K562 (cell line): ENCODE results near the gene TENT4A. TPM values are rescaled to one million over a fixed set of nuclear protein-coding genes. Genes with fewer than 3 reads are reported as not detected.
A peak's percentile ranks its signal among the peaks of the same experiment; 100 is the strongest.

Experiments used
- BCL6 ChIP-seq: fragments of 250-450 bp; sonication (Bioruptor Pico); IDR thresholded peaks from 2 replicates; pipeline ENCODE4 v1.4.0; 2020
- CBX2 ChIP-seq: fragments of 200-600 bp; sonication (generic); IDR thresholded peaks from one replicate; pipeline ENCODE4 v1.6.1; 2012; ENCODE audit warnings: mild to moderate bottlenecking, low read length, inconsistent platforms; ENCODE audit not compliant: insufficient read depth, poor library complexity, severe bottlenecking
- FUS ChIP-seq: fragments of 200-400 bp; formaldehyde crosslinking; optimal IDR thresholded peaks from 2 replicates; pipeline ENCODE3; 2017; ENCODE audit warnings: low read depth, low read length
- KAT7 ChIP-seq: sonication (generic); formaldehyde crosslinking; IDR thresholded peaks from 2 replicates; pipeline ENCODE4 v1.8.0; 2022; ENCODE audit warnings: missing genetic modification reagents, mild to moderate bottlenecking, borderline replicate concordance
- NCOA6 ChIP-seq: fragments of 450-650 bp; IDR thresholded peaks from 2 replicates; pipeline ENCODE4 v1.6.1; 2017; ENCODE audit warnings: mild to moderate bottlenecking
- PHF20 ChIP-seq: fragments of 450-650 bp; IDR thresholded peaks from 2 replicates; pipeline ENCODE4 v1.6.1; 2018; ENCODE audit not compliant: partially characterized antibody
- SETDB1 ChIP-seq: IDR thresholded peaks from one replicate; pipeline ENCODE4 v1.6.1; 2012; ENCODE audit warnings: low read length, control low read depth, inconsistent platforms
- TCFL5 ChIP-seq: fragments of 250-450 bp; sonication (Bioruptor Pico); conservative IDR thresholded peaks from 2 replicates; pipeline ENCODE4 v1.6.1; 2021; ENCODE audit warnings: mild to moderate bottlenecking, moderate library complexity, matching md5 sums
- polyA plus RNA-seq, 8 experiments: library from polyadenylated mRNA; depleted of rRNA in 4 of 8; stranded (reverse) in 5 of 8; unstranded in 3 of 8; fragments of >200 nt; fragmentation: Nextera tagmentation in 2 of 8; fragmentation: Illumina TruSeq in 1 of 8; extraction: Ambion mirVana in 2 of 8; extraction: Trizol in 1 of 8; gene quantifications; 2 replicates each; pipeline versions ENCODE4 v1.2.1 to v1.2.3, GENCODE V29; 2011 to 2014; ENCODE audit warnings: inconsistent platforms in 1 of 8, missing spikeins in 1 of 8
- total RNA-seq, 7 experiments: library from RNA; depleted of rRNA in 6 of 7; stranded (reverse); fragments of >200 nt in 6 of 7; fragmentation: Illumina TruSeq in 2 of 7; extraction: Trizol in 2 of 7; gene quantifications; 2 replicates each; pipeline versions ENCODE4 v1.2.1 to v1.2.3, GENCODE V29; 2011 to 2021; ENCODE audit warnings: low replicate concordance in 1 of 7
- TF ChIP-seq, protein P1 (sequence below): fragments of 450-650 bp; IDR thresholded peaks from 2 replicates; pipeline ENCODE4 v1.6.1; 2016; ENCODE audit warnings: mild to moderate bottlenecking, moderate library complexity
- TF ChIP-seq, protein P2 (sequence below), 3 experiments: fragments of 200-800 bp in 1 of 3; sonication (Bioruptor generic) in 1 of 3; sonication (generic) in 1 of 3; formaldehyde crosslinking in 1 of 3; IDR thresholded peaks; 2 replicates each; pipeline versions ENCODE4 v1.6.1 to v1.8.0; 2016 to 2022; ENCODE audit warnings: mild to moderate bottlenecking in 2 of 3, missing compliant biosample characterization in 2 of 3, missing genetic modification characterization in 2 of 3, missing genetic modification reagents in 1 of 3
- TF ChIP-seq, protein P3 (sequence below), 2 experiments: IDR thresholded peaks; 2 replicates each; pipeline ENCODE4 v1.6.1; 2011; ENCODE audit warnings: borderline replicate concordance in 1 of 2, control low read depth in 1 of 2, low read depth in 1 of 2, low read length in 1 of 2, mild to moderate bottlenecking in 1 of 2, mixed read lengths in 1 of 2, moderate library complexity in 1 of 2; ENCODE audit not compliant: insufficient read depth in 1 of 2, insufficient read length in 1 of 2, poor library complexity in 1 of 2, severe bottlenecking in 1 of 2; ENCODE audit errors: extremely low read depth in 1 of 2

TENT4A gene
- total and polyA plus RNA-seq, 9 of the 15 experiments (the other 6 are each of a cell fraction or from before 2014, with no cell fraction given) = 1.3 to 27.3 (median 13.0) TPM

DNA sequence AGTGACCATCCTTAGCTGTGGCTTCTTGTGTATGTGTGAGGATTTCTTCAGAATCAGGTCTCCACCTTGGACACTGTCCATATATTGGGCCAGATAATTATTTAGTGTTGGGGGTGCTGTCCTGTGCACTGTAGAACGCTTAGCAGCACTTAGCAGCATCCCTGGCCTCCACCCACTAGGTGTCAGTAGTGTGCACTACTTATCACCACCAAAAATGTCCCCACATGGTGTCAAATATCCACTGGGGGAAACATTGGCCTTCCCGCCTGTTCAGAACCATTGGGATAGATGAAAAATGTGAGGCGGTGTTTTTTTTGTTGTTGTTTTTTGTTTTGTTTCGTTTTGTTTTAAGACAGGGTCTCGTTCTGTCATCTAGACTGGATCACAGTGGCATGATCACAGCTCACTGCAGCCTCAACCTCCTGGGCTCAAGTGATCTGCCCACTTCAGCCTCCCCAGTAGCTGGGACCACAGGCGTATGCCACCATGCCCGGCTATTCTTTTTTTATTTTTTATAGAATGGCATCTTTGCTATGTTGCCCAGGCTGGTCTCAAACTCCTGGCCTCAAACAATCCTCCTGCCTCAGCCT is 67.7 kb downstream of the TENT4A start (continued):
- TF ChIP-seq, protein P1, sequence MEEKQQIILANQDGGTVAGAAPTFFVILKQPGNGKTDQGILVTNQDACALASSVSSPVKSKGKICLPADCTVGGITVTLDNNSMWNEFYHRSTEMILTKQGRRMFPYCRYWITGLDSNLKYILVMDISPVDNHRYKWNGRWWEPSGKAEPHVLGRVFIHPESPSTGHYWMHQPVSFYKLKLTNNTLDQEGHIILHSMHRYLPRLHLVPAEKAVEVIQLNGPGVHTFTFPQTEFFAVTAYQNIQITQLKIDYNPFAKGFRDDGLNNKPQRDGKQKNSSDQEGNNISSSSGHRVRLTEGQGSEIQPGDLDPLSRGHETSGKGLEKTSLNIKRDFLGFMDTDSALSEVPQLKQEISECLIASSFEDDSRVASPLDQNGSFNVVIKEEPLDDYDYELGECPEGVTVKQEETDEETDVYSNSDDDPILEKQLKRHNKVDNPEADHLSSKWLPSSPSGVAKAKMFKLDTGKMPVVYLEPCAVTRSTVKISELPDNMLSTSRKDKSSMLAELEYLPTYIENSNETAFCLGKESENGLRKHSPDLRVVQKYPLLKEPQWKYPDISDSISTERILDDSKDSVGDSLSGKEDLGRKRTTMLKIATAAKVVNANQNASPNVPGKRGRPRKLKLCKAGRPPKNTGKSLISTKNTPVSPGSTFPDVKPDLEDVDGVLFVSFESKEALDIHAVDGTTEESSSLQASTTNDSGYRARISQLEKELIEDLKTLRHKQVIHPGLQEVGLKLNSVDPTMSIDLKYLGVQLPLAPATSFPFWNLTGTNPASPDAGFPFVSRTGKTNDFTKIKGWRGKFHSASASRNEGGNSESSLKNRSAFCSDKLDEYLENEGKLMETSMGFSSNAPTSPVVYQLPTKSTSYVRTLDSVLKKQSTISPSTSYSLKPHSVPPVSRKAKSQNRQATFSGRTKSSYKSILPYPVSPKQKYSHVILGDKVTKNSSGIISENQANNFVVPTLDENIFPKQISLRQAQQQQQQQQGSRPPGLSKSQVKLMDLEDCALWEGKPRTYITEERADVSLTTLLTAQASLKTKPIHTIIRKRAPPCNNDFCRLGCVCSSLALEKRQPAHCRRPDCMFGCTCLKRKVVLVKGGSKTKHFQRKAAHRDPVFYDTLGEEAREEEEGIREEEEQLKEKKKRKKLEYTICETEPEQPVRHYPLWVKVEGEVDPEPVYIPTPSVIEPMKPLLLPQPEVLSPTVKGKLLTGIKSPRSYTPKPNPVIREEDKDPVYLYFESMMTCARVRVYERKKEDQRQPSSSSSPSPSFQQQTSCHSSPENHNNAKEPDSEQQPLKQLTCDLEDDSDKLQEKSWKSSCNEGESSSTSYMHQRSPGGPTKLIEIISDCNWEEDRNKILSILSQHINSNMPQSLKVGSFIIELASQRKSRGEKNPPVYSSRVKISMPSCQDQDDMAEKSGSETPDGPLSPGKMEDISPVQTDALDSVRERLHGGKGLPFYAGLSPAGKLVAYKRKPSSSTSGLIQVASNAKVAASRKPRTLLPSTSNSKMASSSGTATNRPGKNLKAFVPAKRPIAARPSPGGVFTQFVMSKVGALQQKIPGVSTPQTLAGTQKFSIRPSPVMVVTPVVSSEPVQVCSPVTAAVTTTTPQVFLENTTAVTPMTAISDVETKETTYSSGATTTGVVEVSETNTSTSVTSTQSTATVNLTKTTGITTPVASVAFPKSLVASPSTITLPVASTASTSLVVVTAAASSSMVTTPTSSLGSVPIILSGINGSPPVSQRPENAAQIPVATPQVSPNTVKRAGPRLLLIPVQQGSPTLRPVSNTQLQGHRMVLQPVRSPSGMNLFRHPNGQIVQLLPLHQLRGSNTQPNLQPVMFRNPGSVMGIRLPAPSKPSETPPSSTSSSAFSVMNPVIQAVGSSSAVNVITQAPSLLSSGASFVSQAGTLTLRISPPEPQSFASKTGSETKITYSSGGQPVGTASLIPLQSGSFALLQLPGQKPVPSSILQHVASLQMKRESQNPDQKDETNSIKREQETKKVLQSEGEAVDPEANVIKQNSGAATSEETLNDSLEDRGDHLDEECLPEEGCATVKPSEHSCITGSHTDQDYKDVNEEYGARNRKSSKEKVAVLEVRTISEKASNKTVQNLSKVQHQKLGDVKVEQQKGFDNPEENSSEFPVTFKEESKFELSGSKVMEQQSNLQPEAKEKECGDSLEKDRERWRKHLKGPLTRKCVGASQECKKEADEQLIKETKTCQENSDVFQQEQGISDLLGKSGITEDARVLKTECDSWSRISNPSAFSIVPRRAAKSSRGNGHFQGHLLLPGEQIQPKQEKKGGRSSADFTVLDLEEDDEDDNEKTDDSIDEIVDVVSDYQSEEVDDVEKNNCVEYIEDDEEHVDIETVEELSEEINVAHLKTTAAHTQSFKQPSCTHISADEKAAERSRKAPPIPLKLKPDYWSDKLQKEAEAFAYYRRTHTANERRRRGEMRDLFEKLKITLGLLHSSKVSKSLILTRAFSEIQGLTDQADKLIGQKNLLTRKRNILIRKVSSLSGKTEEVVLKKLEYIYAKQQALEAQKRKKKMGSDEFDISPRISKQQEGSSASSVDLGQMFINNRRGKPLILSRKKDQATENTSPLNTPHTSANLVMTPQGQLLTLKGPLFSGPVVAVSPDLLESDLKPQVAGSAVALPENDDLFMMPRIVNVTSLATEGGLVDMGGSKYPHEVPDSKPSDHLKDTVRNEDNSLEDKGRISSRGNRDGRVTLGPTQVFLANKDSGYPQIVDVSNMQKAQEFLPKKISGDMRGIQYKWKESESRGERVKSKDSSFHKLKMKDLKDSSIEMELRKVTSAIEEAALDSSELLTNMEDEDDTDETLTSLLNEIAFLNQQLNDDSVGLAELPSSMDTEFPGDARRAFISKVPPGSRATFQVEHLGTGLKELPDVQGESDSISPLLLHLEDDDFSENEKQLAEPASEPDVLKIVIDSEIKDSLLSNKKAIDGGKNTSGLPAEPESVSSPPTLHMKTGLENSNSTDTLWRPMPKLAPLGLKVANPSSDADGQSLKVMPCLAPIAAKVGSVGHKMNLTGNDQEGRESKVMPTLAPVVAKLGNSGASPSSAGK = peak; percentile 55; the same call in 1 of the 2 replicates
- TF ChIP-seq SETDB1 (no peak), PHF20 (peak; percentile 25), NCOA6 (no peak), KAT7 (CRISPR knock-in tag) (no peak), CBX2 (no peak), TCFL5 (no peak), BCL6 (CRISPR knock-in tag) (no peak), FUS (no peak)
- TF ChIP-seq, protein P2, sequence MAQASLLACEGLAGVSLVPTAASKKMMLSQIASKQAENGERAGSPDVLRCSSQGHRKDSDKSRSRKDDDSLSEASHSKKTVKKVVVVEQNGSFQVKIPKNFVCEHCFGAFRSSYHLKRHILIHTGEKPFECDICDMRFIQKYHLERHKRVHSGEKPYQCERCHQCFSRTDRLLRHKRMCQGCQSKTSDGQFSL (CRISPR knock-in tag; IDR thresholded peaks at IDR 0.05) = peak; percentile 55; the same call in 1 of the 2 replicates
- TF ChIP-seq, protein P2 (tag; IDR thresholded peaks at IDR 0.05) = no peak
- TF ChIP-seq, protein P3, sequence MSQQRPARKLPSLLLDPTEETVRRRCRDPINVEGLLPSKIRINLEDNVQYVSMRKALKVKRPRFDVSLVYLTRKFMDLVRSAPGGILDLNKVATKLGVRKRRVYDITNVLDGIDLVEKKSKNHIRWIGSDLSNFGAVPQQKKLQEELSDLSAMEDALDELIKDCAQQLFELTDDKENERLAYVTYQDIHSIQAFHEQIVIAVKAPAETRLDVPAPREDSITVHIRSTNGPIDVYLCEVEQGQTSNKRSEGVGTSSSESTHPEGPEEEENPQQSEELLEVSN (IDR thresholded peaks at IDR 0.05; ENCODE audit: borderline replicate concordance in 1 of 2, extremely low read depth in 1 of 2, insufficient read depth in 1 of 2, insufficient read length in 1 of 2, low read depth in 1 of 2, low read length in 1 of 2, poor library complexity in 1 of 2, severe bottlenecking in 1 of 2) = peak; percentile 39 to 67
